Coronary artery (tissue), 2 donors: ENCODE results near the gene GRB7.

Experiments
- DNase-seq: peaks from one replicate; pipeline ENCODE4 v3.0.0-alpha.2; 2017; ENCODE audit warnings: low spot score
- H3K27ac ChIP-seq, 2 donors: fragments of 200-600 bp; sonication (generic); one replicate each; pipeline ENCODE4 v1.5.1; 2016 to 2019
- H3K4me3 ChIP-seq: fragments of 200-600 bp; sonication (generic); 2 replicates; pipeline ENCODE4 v1.5.1; 2016; ENCODE audit warnings: mild to moderate bottlenecking, moderate library complexity
- CTCF ChIP-seq: fragments of 200-600 bp; sonication (generic); IDR thresholded peaks from one replicate; pipeline ENCODE4 v1.5.1; 2019; ENCODE audit warnings: antibody characterized with exemption

Gene GRB7

GRCh38 chr17:39699818-39700147 is 38.0 kb upstream of the GRB7 start, which contains the start of gene ERBB2:
TSS of gene ERBB2 (plus strand) at chr17:39700064. CDS start at chr17:39700239, 175 bp downstream.
- no peak for TF ChIP-seq CTCF
- H3K27ac ChIP-seq: peak within 1 kb of the TSS; percentile 79 to 97
- H3K4me3 ChIP-seq: peak within 1 kb of the TSS; percentile 100
- DNase-seq: no peak

GRCh38 chr17:39700148-39700987 is 37.4 kb upstream of the GRB7 start:
- peak overlapping the region; percentile 79 to 97 for H3K27ac ChIP-seq
- TF ChIP-seq CTCF: no peak
- no peak for DNase-seq
- peak overlapping the region; percentile 100 for H3K4me3 ChIP-seq

GRCh38 chr17:39701012-39701783 is 36.5 kb upstream of the GRB7 start:
- no peak for DNase-seq
- H3K27ac ChIP-seq: peak overlapping the region; percentile 79 to 97
- TF ChIP-seq CTCF: no peak

GRCh38 chr17:39701784-39702422 is 35.8 kb upstream of the GRB7 start:
- H3K27ac ChIP-seq: peak overlapping the region in 1 of 2 donors; percentile 97
- no peak for TF ChIP-seq CTCF
- H3K4me3 ChIP-seq: peak overlapping the region; percentile 100
- DNase-seq: no peak

More at GRCh38 chr17:39701012-39701783, 36.5 kb upstream of the GRB7 start:
- H3K4me3 ChIP-seq: peak overlapping the region; percentile 100

GRCh38 chr17:39702901-39703893 is 34.5 kb upstream of the GRB7 start:
- DNase-seq: no peak
- Histone ChIP-seq H3K27ac (peak overlapping the region in 1 of 2 donors; percentile 85), H3K4me3 (no peak overlapping the region)
- TF ChIP-seq CTCF: no peak

GRCh38 chr17:39703913-39704312 is 33.8 kb upstream of the GRB7 start:
- Histone ChIP-seq H3K4me3 (no peak overlapping the region), H3K27ac (peak overlapping the region; percentile 8 to 85)
- no peak for DNase-seq
- TF ChIP-seq CTCF: no peak
